GM23338 (cell line): ENCODE data around the gene NEMP2. TPM values are rescaled to one million over a fixed set of nuclear protein-coding genes. Genes with fewer than 3 reads are reported as not detected.
A peak's percentile ranks its signal among the peaks of the same experiment; 100 is the strongest.

Experiments
- ATAC-seq: fragments of 200-7000 bp; cut with Tn5 transposase; 3 replicates; pipeline ENCODE4 v1.9.1; 2020
- DNase-seq: peaks from one replicate; pipeline ENCODE4 v3.0.0-alpha.2; 2015; ENCODE audit warnings: low spot score
- H2AFZ ChIP-seq: fragments of 200-600 bp; sonication (generic); 2 replicates; pipeline ENCODE4 v1.8.0; 2016; ENCODE audit warnings: antibody characterized with exemption, mild to moderate bottlenecking, moderate library complexity
- H3F3A ChIP-seq: fragments of 200-600 bp; sonication (generic); replicated peaks from 2 replicates; pipeline ENCODE4 v1.8.0; 2017; ENCODE audit warnings: antibody characterized with exemption, mixed run types, low read depth
- H3K27ac ChIP-seq: fragments of 200-600 bp; sonication (generic); 2 replicates; pipeline ENCODE4 v1.6.1; 2016; ENCODE audit warnings: low read depth
- H3K27me3 ChIP-seq: fragments of 200-600 bp; sonication (generic); 2 replicates; pipeline ENCODE4 v1.8.0; 2016; ENCODE audit warnings: mild to moderate bottlenecking, mixed run types, moderate library complexity; ENCODE audit not compliant: insufficient read depth
- H3K36me3 ChIP-seq: fragments of 200-600 bp; sonication (generic); 2 replicates; pipeline ENCODE4 v1.8.0; 2016; ENCODE audit warnings: mild to moderate bottlenecking; ENCODE audit not compliant: insufficient read depth
- H3K4me1 ChIP-seq: fragments of 200-600 bp; sonication (generic); 2 replicates; pipeline ENCODE4 v1.8.0; 2016; ENCODE audit warnings: mild to moderate bottlenecking, moderate library complexity; ENCODE audit not compliant: insufficient read depth
- H3K4me2 ChIP-seq: fragments of 200-600 bp; sonication (generic); 2 replicates; pipeline ENCODE4 v1.7.1; 2017; ENCODE audit warnings: mixed run types
- H3K4me3 ChIP-seq: fragments of 200-600 bp; sonication (generic); 2 replicates; pipeline ENCODE4 v1.6.1; 2016; ENCODE audit warnings: mixed run types
- H3K79me2 ChIP-seq: fragments of 200-600 bp; sonication (generic); replicated peaks from 2 replicates; pipeline ENCODE4 v1.8.0; 2017; ENCODE audit warnings: mild to moderate bottlenecking; ENCODE audit not compliant: insufficient read depth
- H3K9me2 ChIP-seq: fragments of 200-600 bp; sonication (generic); 2 replicates; pipeline ENCODE4 v1.8.0; 2017; ENCODE audit not compliant: insufficient read depth
- H4K20me1 ChIP-seq: fragments of 200-600 bp; sonication (generic); replicated peaks from 2 replicates; pipeline ENCODE4 v1.8.0; 2017; ENCODE audit warnings: mild to moderate bottlenecking; ENCODE audit not compliant: insufficient read depth
- H3K27ac Mint-ChIP-seq: 2 replicates; pipeline ENCODE4 v1.8.0; 2020; ENCODE audit warnings: inconsistent platforms, mild to moderate bottlenecking, moderate library complexity, mixed read lengths
- H3K27me3 Mint-ChIP-seq: 3 replicates; pipeline ENCODE4 v1.8.0; 2022; ENCODE audit warnings: low read depth, mild to moderate bottlenecking, moderate library complexity, mixed read lengths, inconsistent platforms; ENCODE audit not compliant: insufficient read depth, poor library complexity
- H3K36me3 Mint-ChIP-seq: 3 replicates; pipeline ENCODE4 v1.8.0; 2021; ENCODE audit warnings: low read depth, mild to moderate bottlenecking, inconsistent platforms, moderate library complexity, mixed read lengths
- H3K4me1 Mint-ChIP-seq: 3 replicates; pipeline ENCODE4 v1.8.0; 2020; ENCODE audit warnings: mild to moderate bottlenecking, inconsistent platforms, mixed read lengths
- H3K4me3 Mint-ChIP-seq: 3 replicates; pipeline ENCODE4 v1.8.0; 2021; ENCODE audit warnings: moderate library complexity, mild to moderate bottlenecking, inconsistent platforms, mixed read lengths
- H3K9me3 Mint-ChIP-seq: 3 replicates; pipeline ENCODE4 v1.8.0; 2020; ENCODE audit warnings: moderate library complexity, mild to moderate bottlenecking, inconsistent platforms, mixed read lengths
- CREB1 ChIP-seq: fragments of 250-450 bp; sonication (Bioruptor Pico); IDR thresholded peaks from 2 replicates; pipeline ENCODE4 v1.5.0; 2020; ENCODE audit warnings: low read depth, mild to moderate bottlenecking, moderate library complexity
- CTCF ChIP-seq, 2 experiments: fragments of 200-600 bp in 1 of 2; sonication (generic) in 1 of 2; conservative IDR thresholded peaks; 2 replicates each; pipeline versions ENCODE4 v1.5.1 to v1.6.1; 2016 to 2017; ENCODE audit warnings: antibody characterized with exemption in 2 of 2, low read depth in 2 of 2, mild to moderate bottlenecking in 2 of 2, moderate library complexity in 1 of 2
- ETS1 ChIP-seq: IDR thresholded peaks from 2 replicates; pipeline ENCODE4 v1.6.1; 2016; ENCODE audit warnings: antibody characterized with exemption
- EZH2 ChIP-seq: fragments of 200-600 bp; sonication (generic); IDR thresholded peaks from one replicate; pipeline ENCODE4 v1.8.0; 2017; ENCODE audit warnings: antibody characterized with exemption, mild to moderate bottlenecking, low read depth; ENCODE audit not compliant: unreplicated experiment
- EZH2phosphoT487 ChIP-seq: fragments of 200-600 bp; sonication (generic); IDR thresholded peaks from one replicate; pipeline ENCODE4 v1.8.1; 2018; ENCODE audit warnings: antibody characterized with exemption; ENCODE audit not compliant: unreplicated experiment
- JUNB ChIP-seq: IDR thresholded peaks from one replicate; pipeline ENCODE4 v1.6.1; 2016; ENCODE audit warnings: antibody characterized with exemption; ENCODE audit not compliant: unreplicated experiment
- NANOG ChIP-seq: IDR thresholded peaks from 2 replicates; pipeline ENCODE4 v1.6.1; 2016; ENCODE audit warnings: antibody characterized with exemption, borderline replicate concordance
- POLR2AphosphoS5 ChIP-seq: IDR thresholded peaks from 2 replicates; pipeline ENCODE4 v1.6.1; 2016; ENCODE audit warnings: antibody characterized with exemption, low read depth
- REST ChIP-seq: IDR thresholded peaks from one replicate; pipeline ENCODE4 v1.6.1; 2018; ENCODE audit warnings: antibody characterized with exemption; ENCODE audit not compliant: unreplicated experiment
- STAT1 ChIP-seq: IDR thresholded peaks from one replicate; pipeline ENCODE4 v1.6.1; 2016; ENCODE audit warnings: antibody characterized with exemption; ENCODE audit not compliant: unreplicated experiment
- ZNF114 ChIP-seq: fragments of 250-450 bp; sonication (Bioruptor Pico); IDR thresholded peaks from 2 replicates; pipeline ENCODE4 v1.5.0; 2020; ENCODE audit warnings: mild to moderate bottlenecking, moderate library complexity
- ZNF331 ChIP-seq: fragments of 250-450 bp; sonication (Bioruptor Pico); IDR thresholded peaks from 2 replicates; pipeline ENCODE4 v1.5.0; 2020; ENCODE audit warnings: low read depth, mild to moderate bottlenecking, moderate library complexity
- ZNF462 ChIP-seq: fragments of 250-450 bp; sonication (Bioruptor Pico); IDR thresholded peaks from 2 replicates; pipeline ENCODE4 v1.5.0; 2020; ENCODE audit warnings: mild to moderate bottlenecking, moderate library complexity
- polyA plus RNA-seq: library from polyadenylated mRNA; unstranded; fragments of >200 nt; fragmentation: Nextera tagmentation; extraction: Ambion mirVana; gene quantifications from 2 replicates; pipeline ENCODE4 v1.2.1, GENCODE V29; 2016
- total RNA-seq: library from RNA; depleted of rRNA; stranded (reverse); fragments of >200 nt; shearing (Covaris generic); gene quantifications from 2 replicates; pipeline ENCODE4 v1.2.3, GENCODE V29; 2014

Gene NEMP2
- total and polyA plus RNA-seq, 2 experiments from 2014 or later = 1.2 to 4.0 TPM

GRCh38 chr2:190497428-190497827 is 37.1 kb downstream of the NEMP2 start:
- Mint-ChIP-seq H3K27ac (peak overlapping the region; percentile 57; the same call in 1 of the 2 replicates), H3K4me1 (peaks cover 17% of the 10 kb centered on the region; the same call in 2 of the 3 replicates)

More at GRCh38 chr2:190497428-190497827, 37.1 kb downstream of the NEMP2 start:
- Mint-ChIP-seq H3K9me3 (no peaks in the 10 kb centered on the region; the same call in 2 of the 3 replicates), H3K4me3 (no peak overlapping the region), H3K36me3 (peaks cover 9% of the 10 kb centered on the region; the same call in 1 of the 3 replicates), H3K27me3 (peaks cover 4% of the 10 kb centered on the region)
- TF ChIP-seq POLR2AphosphoS5 (no peak), CREB1 (CRISPR knock-in tag) (no peak), REST (no peak), NANOG (no peak), ZNF462 (CRISPR knock-in tag) (no peak), ZNF114 (CRISPR knock-in tag) (no peak), JUNB (no peak), EZH2phosphoT487 (no peak), ZNF331 (CRISPR knock-in tag) (no peak), EZH2 (no peak), STAT1 (no peak), ETS1 (no peak), CTCF (conservative IDR thresholded peaks at IDR 0.05; ENCODE audit: low read depth in 2 of 2) (no peak)
- H3K27me3 ChIP-seq = no peaks in the 10 kb centered on the region
- H3K4me3 ChIP-seq = no peak overlapping the region
- no peak overlapping the region for H2AFZ ChIP-seq
- no peak overlapping the region for H3K27ac ChIP-seq
- H3K4me2 ChIP-seq = no peak overlapping the region
- H3K9me2 ChIP-seq = no peaks in the 10 kb centered on the region
- H4K20me1 ChIP-seq = no peaks in the 10 kb centered on the region
- DNase-seq (peak; percentile 35), ATAC-seq (no peak)
- H3K79me2 ChIP-seq = no peaks in the 10 kb centered on the region
- H3F3A ChIP-seq = no peaks in the 10 kb centered on the region
- peaks cover 10% of the 10 kb centered on the region for H3K4me1 ChIP-seq
- no peaks in the 10 kb centered on the region for H3K36me3 ChIP-seq
